RCC 7860 (cell line): ENCODE measurements around the gene SPATA31D4.

Experiments
- DNase-seq: peaks from one replicate; pipeline ENCODE4 v3.0.0-alpha.2; 2015; ENCODE audit warnings: low spot score
- FAIRE-seq: peaks from 2 replicates; lab custom pipeline; 2012; peaks lifted over from hg19 to GRCh38; lab: Jason Lieb, UNC

Gene SPATA31D4

GRCh38 chr9:81964218-81965171 lies 36.3 kb downstream of the SPATA31D4 start:
- DNase-seq: no peak

GRCh38 chr9:81968026-81968425 lies 39.8 kb downstream of the SPATA31D4 start:
- FAIRE-seq (no peak), DNase-seq (no peak)

More at GRCh38 chr9:81964218-81965171, 36.3 kb downstream of the SPATA31D4 start:
- no peak for FAIRE-seq

GRCh38 chr9:81969971-81970370 lies 41.7 kb downstream of the SPATA31D4 start:
- FAIRE-seq (no peak), DNase-seq (no peak)

GRCh38 chr9:81971727-81972126 lies 43.5 kb downstream of the SPATA31D4 start:
- DNase-seq (no peak), FAIRE-seq (no peak)

- DNase-seq (no peak), FAIRE-seq (no peak)
Measured at GRCh38 chr9:81974764-81975163, 46.5 kb downstream of the SPATA31D4 start.

GRCh38 chr9:81976351-81976750 lies 48.1 kb downstream of the SPATA31D4 start:
- DNase-seq (no peak), FAIRE-seq (no peak)

- DNase-seq (no peak), FAIRE-seq (no peak)
Measured at GRCh38 chr9:81979196-81979595, 51.0 kb downstream of the SPATA31D4 start.

- DNase-seq (no peak), FAIRE-seq (no peak)
Measured at GRCh38 chr9:81980568-81980967, 52.3 kb downstream of the SPATA31D4 start.

GRCh38 chr9:81981883-81982282 lies 53.7 kb downstream of the SPATA31D4 start:
- DNase-seq (no peak), FAIRE-seq (no peak)
